ENCODE data around the gene U2AF1L4. TPM values are rescaled to one million over a fixed set of nuclear protein-coding genes. Genes with fewer than 3 reads are reported as not detected.

Gene U2AF1L4
- total RNA-seq: 3.2 and 5.3 TPM in 2 replicates

GRCh38 chr19:35745328-35746086 is at the start of gene U2AF1L4, which contains the start of gene PSENEN:
U2AF1L4 (minus strand) TSS chr19:35745418; CDS start chr19:35745391, 27 bp downstream.
PSENEN (plus strand) TSS chr19:35745651; CDS start chr19:35745931, 280 bp downstream.

GRCh38 chr19:35775298-35776101 is 30.3 kb upstream of the U2AF1L4 start, which contains the start of gene ARHGAP33:
ARHGAP33 (plus strand) TSS chr19:35775564; CDS start chr19:35775659, 95 bp downstream.

GRCh38 chr19:35757749-35758608 is 12.8 kb upstream of the U2AF1L4 start, which contains the start of gene PROSER3:
PROSER3 (plus strand) TSS chr19:35758176; CDS start chr19:35758216, 40 bp downstream.

GRCh38 chr19:35756377-35757230 is 11.4 kb upstream of the U2AF1L4 start, which contains the start of gene HSPB6:
HSPB6 (minus strand) TSS chr19:35757029; CDS start chr19:35757008, 21 bp downstream.

GRCh38 chr19:35748106-35749020 is 3.1 kb upstream of the U2AF1L4 start, which contains the start of gene LIN37:
LIN37 (plus strand) TSS chr19:35748576; CDS start chr19:35748725, 149 bp downstream.

GRCh38 chr19:35742121-35742724 is 3.0 kb downstream of the U2AF1L4 start, which contains the start of gene IGFLR1:
IGFLR1 (minus strand) TSS chr19:35742452; CDS start chr19:35741180, 1,272 bp downstream.

GRCh38 chr19:35717665-35718344 is 27.4 kb downstream of the U2AF1L4 start, which contains the start of gene KMT2B:
KMT2B (plus strand) TSS chr19:35718003; CDS start chr19:35718019, 16 bp downstream.

GRCh38 chr19:35704218-35704617 is 41.0 kb downstream of the U2AF1L4 start, which contains the start of gene ZBTB32:
ZBTB32 (plus strand) TSS chr19:35704558; CDS start chr19:35714627, 10,069 bp downstream.

Other genes with a start within 250 kb of the U2AF1L4 start
- 75.0 and 131 TPM in 2 replicates for gene DMKN, start 231.8 kb downstream of the U2AF1L4 start, total RNA-seq
- 2.3 and 16.6 TPM in 2 replicates for gene SBSN, start 217.1 kb downstream of the U2AF1L4 start, total RNA-seq
- not detected in 2 replicates for gene GAPDHS, start 212.0 kb downstream of the U2AF1L4 start, total RNA-seq
- 132 and 141 TPM in 2 replicates for gene TMEM147, start 199.8 kb downstream of the U2AF1L4 start, total RNA-seq
- gene ATP4A, start 181.8 kb downstream of the U2AF1L4 start, total RNA-seq: not detected in 2 replicates
- not detected in 2 replicates for gene PMIS2, start 159.2 kb downstream of the U2AF1L4 start, total RNA-seq
- gene HAUS5, start 132.7 kb downstream of the U2AF1L4 start, total RNA-seq: 3.8 and 7.5 TPM in 2 replicates
- gene RBM42, start 116.4 kb downstream of the U2AF1L4 start, total RNA-seq: 40.9 and 48.0 TPM in 2 replicates
- gene ETV2, start 103.7 kb downstream of the U2AF1L4 start, total RNA-seq: not detected in 2 replicates
- 309 and 377 TPM in 2 replicates for gene COX6B1, start 97.1 kb downstream of the U2AF1L4 start, total RNA-seq
- gene UPK1A, start 78.9 kb downstream of the U2AF1L4 start, total RNA-seq: not detected in 2 replicates
- not detected in 2 replicates for gene ZBTB32, start 40.9 kb downstream of the U2AF1L4 start, total RNA-seq
- gene KMT2B, start 27.4 kb downstream of the U2AF1L4 start, total RNA-seq: 6.7 and 7.9 TPM in 2 replicates
- not detected in 2 replicates for gene IGFLR1, start 3.0 kb downstream of the U2AF1L4 start, total RNA-seq
- gene PSENEN, start 233 bp upstream of the U2AF1L4 start, total RNA-seq: 15.9 and 18.1 TPM in 2 replicates
- gene LIN37, start 3.2 kb upstream of the U2AF1L4 start, total RNA-seq: 6.4 and 8.0 TPM in 2 replicates
- 0.43 TPM in 1 of 2 replicates, not detected in the other for gene HSPB6, start 11.6 kb upstream of the U2AF1L4 start, total RNA-seq
- 2.9 and 4.0 TPM in 2 replicates for gene PROSER3, start 12.8 kb upstream of the U2AF1L4 start, total RNA-seq
- under 0.01 TPM in 1 of 2 replicates, not detected in the other for gene ARHGAP33, start 30.1 kb upstream of the U2AF1L4 start, total RNA-seq
- not detected in 2 replicates for gene PRODH2, start 67.4 kb upstream of the U2AF1L4 start, total RNA-seq
- gene NPHS1, start 107.1 kb upstream of the U2AF1L4 start, total RNA-seq: not detected in 2 replicates
- gene KIRREL2, start 111.5 kb upstream of the U2AF1L4 start, total RNA-seq: not detected in 2 replicates
- 1.7 TPM in 1 of 2 replicates, not detected in the other for gene APLP1, start 123.2 kb upstream of the U2AF1L4 start, total RNA-seq
- gene NFKBID, start 155.1 kb upstream of the U2AF1L4 start, total RNA-seq: 3.8 and 7.2 TPM in 2 replicates
- gene HCST, start 157.1 kb upstream of the U2AF1L4 start, total RNA-seq: not detected in 2 replicates
- gene TYROBP, start 162.9 kb upstream of the U2AF1L4 start, total RNA-seq: not detected in 2 replicates
- gene LRFN3, start 191.0 kb upstream of the U2AF1L4 start, total RNA-seq: 1.7 and 2.1 TPM in 2 replicates
- gene SDHAF1, start 249.8 kb upstream of the U2AF1L4 start, total RNA-seq: 14.2 and 26.9 TPM in 2 replicates